ENCODE measurements around the gene CDC34. TPM values are rescaled to one million over a fixed set of nuclear protein-coding genes. Genes with fewer than 3 reads are reported as not detected.

The CDC34 gene
- total RNA-seq, 1 experiment from 2014 or later: 112 TPM

DNA sequence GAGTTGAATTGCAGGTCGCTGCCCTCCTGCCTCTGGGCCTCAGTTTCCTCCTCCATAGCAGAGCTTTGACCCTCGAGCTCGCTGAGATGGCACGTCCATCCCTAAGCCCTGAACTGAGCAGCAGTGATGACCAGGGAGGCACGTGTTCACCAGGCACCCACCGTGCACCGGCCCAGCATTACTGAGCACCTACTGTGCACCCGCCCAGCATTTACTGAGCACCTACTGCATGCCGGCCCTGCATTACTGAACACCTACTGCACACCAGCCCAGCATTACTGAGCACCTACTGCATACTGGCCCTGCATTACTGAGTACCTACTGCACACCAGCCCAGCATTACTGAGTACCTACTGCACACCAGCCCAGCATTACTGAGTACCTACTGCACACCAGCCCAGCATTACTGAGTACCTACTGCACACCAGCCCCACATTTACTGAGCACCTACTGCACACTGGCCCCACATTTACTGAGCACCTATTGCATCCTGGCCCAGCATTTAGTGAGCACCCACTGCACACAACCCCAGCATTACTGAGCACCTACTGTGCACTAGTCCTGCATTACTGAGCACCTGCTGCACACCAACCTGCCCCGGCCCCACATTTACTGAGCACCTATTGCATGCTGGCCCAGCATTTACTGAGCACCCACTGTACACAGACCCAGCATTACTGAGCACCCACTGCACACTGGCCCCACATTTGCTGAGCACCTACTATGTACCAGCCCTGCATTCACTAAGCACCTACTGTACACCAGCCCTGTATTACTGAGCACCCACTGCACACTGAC is 18.0 kb upstream of the CDC34 start:
- no peaks in the 10 kb centered on the region for H3K79me1 ChIP-seq (ENCODE audit: insufficient read depth, low read depth, low read length, poor library complexity, severe bottlenecking)
- H2BK15ac ChIP-seq (ENCODE audit: low read depth, low read length): no peak overlapping the region
- Mint-ChIP-seq H3K36me3 (ENCODE audit: insufficient read depth in 1 of 3, low read depth in 3 of 3) (peaks cover 7 to 26% (median 10%) of the 10 kb centered on the region in 3 experiments; a peak in 6 of 7 replicates), H3K4me1 (peaks cover 12 to 19% of the 10 kb centered on the region in 2 experiments), H3K27me3 (ENCODE audit: low read depth) (peaks cover 11% of the 10 kb centered on the region), H3K27ac (no peak overlapping the region), H3K9me3 (peaks cover 5 to 7% of the 10 kb centered on the region in 2 experiments; a peak in 3 of 5 replicates), H3K4me3 (peak overlapping the region in 1 of 2 experiments; percentile 23; a peak in 1 of 5 replicates)
- no peak overlapping the region for H2BK120ac ChIP-seq (ENCODE audit: low read depth, low read length, poor library complexity, severe bottlenecking)
- H3K79me2 ChIP-seq (ENCODE audit: insufficient read depth, low read length): no peaks in the 10 kb centered on the region
- H2BK12ac ChIP-seq (ENCODE audit: insufficient read length, low read depth, low read length): no peak overlapping the region
- no peak overlapping the region for H3K18ac ChIP-seq (ENCODE audit: insufficient read length, low read depth, low read length)
- H3K23ac ChIP-seq (ENCODE audit: insufficient read length, low read depth, low read length): no peak overlapping the region
- no peak overlapping the region for H4K8ac ChIP-seq (replicated peaks; ENCODE audit: insufficient read length, low read depth, low read length)
- WGBS (ENCODE audit: extremely low coverage, insufficient read length, low lambda C conversion rate): no CpG with 5 or more reads among the region's 10 CpGs
- no peaks in the 10 kb centered on the region for H3K27me3 ChIP-seq (ENCODE audit: insufficient read depth, low read length)
- H4K91ac ChIP-seq (ENCODE audit: insufficient read length, low read depth, low read length): no peak overlapping the region
- no peaks in the 10 kb centered on the region for H3K9me3 ChIP-seq (ENCODE audit: control insufficient read depth, low read depth, low read length)
- no peak overlapping the region for H4K5ac ChIP-seq (ENCODE audit: insufficient read length, low read depth, low read length)
- no peak overlapping the region for H3K4me2 ChIP-seq (ENCODE audit: insufficient read depth, insufficient read length, low read length)
- H3K4ac ChIP-seq (ENCODE audit: low read depth, low read length): no peak overlapping the region
- no peak overlapping the region for H3K14ac ChIP-seq (ENCODE audit: insufficient read depth, low read length)
- no peak for TF ChIP-seq CTCF (conservative IDR thresholded peaks at IDR 0.05)
- H4K20me1 ChIP-seq (ENCODE audit: control insufficient read depth, insufficient read depth, insufficient read length): peaks cover 5% of the 10 kb centered on the region
- H2AK5ac ChIP-seq (ENCODE audit: insufficient read length, low read length): no peak overlapping the region
- no peak overlapping the region for H3T11ph ChIP-seq (ENCODE audit: low read length)
- no peaks in the 10 kb centered on the region for H3K23me2 ChIP-seq (ENCODE audit: insufficient read length, low read depth, low read length, poor library complexity, severe bottlenecking)
- H2BK20ac ChIP-seq (ENCODE audit: low read depth, low read length, poor library complexity, severe bottlenecking): no peak overlapping the region
- H3K9ac ChIP-seq (ENCODE audit: extremely low read depth, insufficient read length, low read length): no peak overlapping the region
- H2BK5ac ChIP-seq (ENCODE audit: insufficient read length, low read length): no peak overlapping the region
- H3K27ac ChIP-seq (ENCODE audit: insufficient read length, low read depth, low read length): no peak overlapping the region
- H3K4me1 ChIP-seq (ENCODE audit: insufficient read depth, low read length): no peaks in the 10 kb centered on the region
- no peak for DNase-seq
- H2AFZ ChIP-seq (ENCODE audit: low read length): no peak overlapping the region
- no peak overlapping the region for H3K56ac ChIP-seq (ENCODE audit: insufficient read length, low read depth, low read length)

Measured in H9 (cell line).